ENCODE measurements around the gene PM20D1.

DNA sequence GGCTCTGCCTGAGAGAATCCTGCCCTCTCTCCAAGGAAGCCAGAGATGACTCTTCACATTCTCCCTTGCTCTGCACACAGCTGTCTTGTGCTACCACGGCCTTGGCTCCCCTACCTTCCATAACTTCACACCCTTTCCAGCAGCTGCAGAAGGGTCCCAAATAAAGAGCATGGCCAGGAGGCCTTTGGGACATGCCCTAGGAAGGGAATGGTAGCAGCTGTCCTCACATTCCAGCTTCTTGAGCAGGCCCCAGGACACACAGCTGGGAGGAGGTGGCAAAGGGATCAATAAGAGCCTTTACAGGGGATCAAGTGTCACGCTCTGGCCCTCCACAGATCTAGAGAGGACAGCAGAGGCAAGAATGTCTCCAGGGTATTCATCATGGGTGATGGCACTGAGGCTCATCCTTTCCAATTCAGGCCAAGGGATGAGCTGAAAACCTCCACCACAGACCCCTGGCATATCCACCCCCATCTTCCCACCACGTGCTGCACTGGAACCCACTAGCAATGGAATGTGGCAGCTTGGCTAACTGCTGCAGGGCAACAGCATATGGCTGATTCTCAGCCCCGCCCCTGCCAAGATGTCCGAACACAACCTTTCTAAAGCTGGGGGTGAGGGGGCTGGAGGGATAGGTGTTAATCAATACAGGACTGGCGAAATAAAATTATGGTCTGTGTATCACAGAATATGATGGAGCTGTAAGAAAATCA, 56.8 kb downstream of the PM20D1 start:
- TF ChIP-seq, protein P1, sequence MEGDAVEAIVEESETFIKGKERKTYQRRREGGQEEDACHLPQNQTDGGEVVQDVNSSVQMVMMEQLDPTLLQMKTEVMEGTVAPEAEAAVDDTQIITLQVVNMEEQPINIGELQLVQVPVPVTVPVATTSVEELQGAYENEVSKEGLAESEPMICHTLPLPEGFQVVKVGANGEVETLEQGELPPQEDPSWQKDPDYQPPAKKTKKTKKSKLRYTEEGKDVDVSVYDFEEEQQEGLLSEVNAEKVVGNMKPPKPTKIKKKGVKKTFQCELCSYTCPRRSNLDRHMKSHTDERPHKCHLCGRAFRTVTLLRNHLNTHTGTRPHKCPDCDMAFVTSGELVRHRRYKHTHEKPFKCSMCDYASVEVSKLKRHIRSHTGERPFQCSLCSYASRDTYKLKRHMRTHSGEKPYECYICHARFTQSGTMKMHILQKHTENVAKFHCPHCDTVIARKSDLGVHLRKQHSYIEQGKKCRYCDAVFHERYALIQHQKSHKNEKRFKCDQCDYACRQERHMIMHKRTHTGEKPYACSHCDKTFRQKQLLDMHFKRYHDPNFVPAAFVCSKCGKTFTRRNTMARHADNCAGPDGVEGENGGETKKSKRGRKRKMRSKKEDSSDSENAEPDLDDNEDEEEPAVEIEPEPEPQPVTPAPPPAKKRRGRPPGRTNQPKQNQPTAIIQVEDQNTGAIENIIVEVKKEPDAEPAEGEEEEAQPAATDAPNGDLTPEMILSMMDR (IDR thresholded peaks at IDR 0.05; ENCODE audit: poor library complexity) = no peak
- no peak for TF ChIP-seq EZH2 (IDR thresholded peaks at IDR 0.05; ENCODE audit: borderline replicate concordance)
